ENCODE data around the gene ARID1A. TPM values are rescaled to one million over a fixed set of nuclear protein-coding genes. Genes with fewer than 3 reads are reported as not detected.

Gene ARID1A
- total and polyA plus RNA-seq, 2 experiments from 2014 or later, result 50.0 to 104 TPM

DNA sequence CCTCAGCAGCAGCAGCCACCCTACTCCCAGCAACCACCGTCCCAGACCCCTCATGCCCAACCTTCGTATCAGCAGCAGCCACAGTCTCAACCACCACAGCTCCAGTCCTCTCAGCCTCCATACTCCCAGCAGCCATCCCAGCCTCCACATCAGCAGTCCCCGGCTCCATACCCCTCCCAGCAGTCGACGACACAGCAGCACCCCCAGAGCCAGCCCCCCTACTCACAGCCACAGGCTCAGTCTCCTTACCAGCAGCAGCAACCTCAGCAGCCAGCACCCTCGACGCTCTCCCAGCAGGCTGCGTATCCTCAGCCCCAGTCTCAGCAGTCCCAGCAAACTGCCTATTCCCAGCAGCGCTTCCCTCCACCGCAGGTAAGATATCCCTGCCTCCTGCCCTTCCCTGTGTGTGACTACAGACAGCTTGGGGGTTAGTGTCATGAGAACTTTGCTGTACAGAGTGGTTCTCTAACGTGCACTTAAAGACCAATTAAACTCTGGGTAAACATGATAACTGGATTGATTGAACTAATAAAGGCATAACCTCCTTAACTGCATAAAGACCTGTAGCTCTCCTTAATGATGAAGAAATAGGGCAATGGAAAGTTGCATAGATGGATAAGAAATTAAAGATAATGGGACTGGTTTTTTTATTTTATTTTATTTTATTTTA, 35.6 kb downstream of the ARID1A start:
- H2AFZ ChIP-seq, result no peak overlapping the region
- no peak overlapping the region for H3K4me3 Mint-ChIP-seq
- ATAC-seq, result no peak
- H3K27me3 ChIP-seq (ENCODE audit: insufficient read depth), result no peaks in the 10 kb centered on the region
- peaks cover 29% of the 10 kb centered on the region for H3K4me1 Mint-ChIP-seq
- H3K9me2 ChIP-seq (ENCODE audit: insufficient read depth), result no peaks in the 10 kb centered on the region
- H3K4me1 ChIP-seq (ENCODE audit: insufficient read depth), result peaks cover 27% of the 10 kb centered on the region
- H3K27me3 Mint-ChIP-seq (ENCODE audit: insufficient read depth, low read depth, poor library complexity), result peaks cover 3% of the 10 kb centered on the region
- TF ChIP-seq STAT1 (IDR thresholded peaks at IDR 0.05; ENCODE audit: unreplicated experiment) (no peak), NANOG (IDR thresholded peaks at IDR 0.05; ENCODE audit: borderline replicate concordance) (no peak), CREB1 (CRISPR knock-in tag; IDR thresholded peaks at IDR 0.05; ENCODE audit: low read depth) (no peak)
- H3K4me3 ChIP-seq, result no peak overlapping the region
- no peaks in the 10 kb centered on the region for H3F3A ChIP-seq (replicated peaks; ENCODE audit: low read depth)
- peaks cover 56% of the 10 kb centered on the region for H3K36me3 ChIP-seq (ENCODE audit: insufficient read depth)
- H3K27ac ChIP-seq (ENCODE audit: low read depth), result no peak overlapping the region
- no peak for DNase-seq (ENCODE audit: low spot score)
- peak overlapping the region; percentile 50 for H3K27ac Mint-ChIP-seq
- peaks cover 94% of the 10 kb centered on the region for H3K79me2 ChIP-seq (replicated peaks; ENCODE audit: insufficient read depth)
- no peak overlapping the region for H3K4me2 ChIP-seq
- no peaks in the 10 kb centered on the region for H3K9me3 Mint-ChIP-seq
- H3K36me3 Mint-ChIP-seq (ENCODE audit: low read depth), result peaks cover 62% of the 10 kb centered on the region
- H4K20me1 ChIP-seq (replicated peaks; ENCODE audit: insufficient read depth), result peaks cover 53% of the 10 kb centered on the region

DNA sequence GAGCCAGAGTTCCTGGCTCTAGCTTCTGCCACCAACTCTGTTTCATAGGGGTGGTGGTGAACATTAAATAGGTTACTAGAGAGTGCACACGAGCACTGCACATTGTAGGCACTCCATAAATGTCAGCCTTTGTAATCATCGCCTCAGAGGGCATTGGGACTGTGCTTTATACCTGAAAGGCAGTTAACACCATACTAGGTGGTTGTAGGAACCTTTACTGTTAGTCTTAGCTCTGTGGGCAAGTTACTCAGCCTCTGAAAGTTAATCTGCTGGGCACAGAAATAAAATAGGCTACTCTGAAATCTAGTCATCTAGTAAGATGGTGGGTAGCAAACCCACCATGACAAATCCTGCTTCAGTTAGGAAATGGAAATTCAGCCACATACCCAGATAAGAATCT, 37.6 kb downstream of the ARID1A start:
- H4K20me1 ChIP-seq (replicated peaks; ENCODE audit: insufficient read depth), result peaks cover 39% of the 10 kb centered on the region
- Mint-ChIP-seq H3K27me3 (ENCODE audit: insufficient read depth, low read depth, poor library complexity) (peaks cover 3% of the 10 kb centered on the region), H3K9me3 (no peaks in the 10 kb centered on the region), H3K27ac (no peak overlapping the region), H3K4me3 (no peak overlapping the region), H3K36me3 (ENCODE audit: low read depth) (peaks cover 75% of the 10 kb centered on the region), H3K4me1 (peaks cover 9% of the 10 kb centered on the region)
- ATAC-seq, result no peak
- H3K36me3 ChIP-seq (ENCODE audit: insufficient read depth), result peaks cover 62% of the 10 kb centered on the region
- DNase-seq (ENCODE audit: low spot score), result no peak
- H3K27ac ChIP-seq (ENCODE audit: low read depth), result no peak overlapping the region
- H3K4me2 ChIP-seq, result no peak overlapping the region
- H3K79me2 ChIP-seq (replicated peaks; ENCODE audit: insufficient read depth), result peaks cover 84% of the 10 kb centered on the region
- H3K9me2 ChIP-seq (ENCODE audit: insufficient read depth), result no peaks in the 10 kb centered on the region
- no peak for TF ChIP-seq EZH2 (IDR thresholded peaks at IDR 0.05; ENCODE audit: low read depth, unreplicated experiment)
- TF ChIP-seq NANOG (IDR thresholded peaks at IDR 0.05; ENCODE audit: borderline replicate concordance), result no peak
- no peak for TF ChIP-seq ZNF331 (CRISPR knock-in tag; IDR thresholded peaks at IDR 0.05; ENCODE audit: low read depth)
- TF ChIP-seq JUNB (IDR thresholded peaks at IDR 0.05; ENCODE audit: unreplicated experiment), result no peak
- TF ChIP-seq EZH2phosphoT487 (IDR thresholded peaks at IDR 0.05; ENCODE audit: unreplicated experiment), result no peak
- H3K4me3 ChIP-seq, result no peak overlapping the region
- H2AFZ ChIP-seq, result no peak overlapping the region
- peaks cover 7% of the 10 kb centered on the region; the same call in 1 of the 2 replicates for H3K4me1 ChIP-seq (ENCODE audit: insufficient read depth)
- H3F3A ChIP-seq (replicated peaks; ENCODE audit: low read depth), result no peaks in the 10 kb centered on the region
- no peaks in the 10 kb centered on the region for H3K27me3 ChIP-seq (ENCODE audit: insufficient read depth)

DNA sequence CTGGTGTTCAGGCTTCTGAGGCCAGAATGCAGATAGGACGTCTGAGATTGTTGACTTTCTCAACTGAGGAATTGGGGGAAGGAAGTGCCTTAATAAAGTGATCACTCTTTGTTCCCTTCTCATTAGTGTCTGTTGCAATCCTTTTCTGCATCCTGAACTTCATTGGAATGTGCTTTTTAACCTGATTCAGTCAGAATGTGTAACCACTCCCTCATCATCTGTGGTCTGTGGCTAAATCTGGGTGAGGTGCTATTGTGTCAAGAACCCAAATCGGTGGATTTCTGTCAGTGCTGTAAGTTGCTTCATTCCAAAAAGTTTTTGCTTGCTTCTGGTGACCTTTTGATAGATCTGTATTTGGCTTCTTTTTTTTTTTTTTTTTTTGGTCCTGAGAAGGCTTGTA, 38.2 kb downstream of the ARID1A start:
- H3K9me3 Mint-ChIP-seq, result no peaks in the 10 kb centered on the region
- no peaks in the 10 kb centered on the region for H3K27me3 ChIP-seq (ENCODE audit: insufficient read depth)
- H3K27ac ChIP-seq (ENCODE audit: low read depth), result 0 out of 2 replicates have a peak overlapping the region, but pooled peaks have one; percentile 32
- peaks cover under 1% of the 10 kb centered on the region; the same call in 1 of the 2 replicates for H3K4me1 ChIP-seq (ENCODE audit: insufficient read depth)
- ATAC-seq (no peak), DNase-seq (ENCODE audit: low spot score) (no peak)
- H3K27ac Mint-ChIP-seq, result no peak overlapping the region
- peaks cover 61% of the 10 kb centered on the region for H3K36me3 ChIP-seq (ENCODE audit: insufficient read depth)
- peaks cover 76% of the 10 kb centered on the region for H3K36me3 Mint-ChIP-seq (ENCODE audit: low read depth)
- peaks cover 3% of the 10 kb centered on the region for H3K4me1 Mint-ChIP-seq
- peaks cover 83% of the 10 kb centered on the region for H3K79me2 ChIP-seq (replicated peaks; ENCODE audit: insufficient read depth)
- H3K27me3 Mint-ChIP-seq (ENCODE audit: insufficient read depth, low read depth, poor library complexity), result peaks cover 3% of the 10 kb centered on the region
- no peak overlapping the region for H3K4me3 ChIP-seq
- H3F3A ChIP-seq (replicated peaks; ENCODE audit: low read depth), result no peaks in the 10 kb centered on the region
- no peak overlapping the region for H2AFZ ChIP-seq
- H3K4me2 ChIP-seq, result no peak overlapping the region
- H4K20me1 ChIP-seq (replicated peaks; ENCODE audit: insufficient read depth), result peaks cover 34% of the 10 kb centered on the region
- no peak overlapping the region for H3K4me3 Mint-ChIP-seq
- H3K9me2 ChIP-seq (ENCODE audit: insufficient read depth), result no peaks in the 10 kb centered on the region
- no peak for TF ChIP-seq ZNF331 (CRISPR knock-in tag; IDR thresholded peaks at IDR 0.05; ENCODE audit: low read depth)
- no peak for TF ChIP-seq STAT1 (IDR thresholded peaks at IDR 0.05; ENCODE audit: unreplicated experiment)
- TF ChIP-seq JUNB (IDR thresholded peaks at IDR 0.05; ENCODE audit: unreplicated experiment), result no peak
- TF ChIP-seq CREB1 (CRISPR knock-in tag; IDR thresholded peaks at IDR 0.05; ENCODE audit: low read depth), result no peak
- no peak for TF ChIP-seq EZH2 (IDR thresholded peaks at IDR 0.05; ENCODE audit: low read depth, unreplicated experiment)
- no peak for TF ChIP-seq POLR2AphosphoS5 (IDR thresholded peaks at IDR 0.05; ENCODE audit: low read depth)
- no peak for TF ChIP-seq ZNF114 (CRISPR knock-in tag; IDR thresholded peaks at IDR 0.05)
- TF ChIP-seq, protein P1, sequence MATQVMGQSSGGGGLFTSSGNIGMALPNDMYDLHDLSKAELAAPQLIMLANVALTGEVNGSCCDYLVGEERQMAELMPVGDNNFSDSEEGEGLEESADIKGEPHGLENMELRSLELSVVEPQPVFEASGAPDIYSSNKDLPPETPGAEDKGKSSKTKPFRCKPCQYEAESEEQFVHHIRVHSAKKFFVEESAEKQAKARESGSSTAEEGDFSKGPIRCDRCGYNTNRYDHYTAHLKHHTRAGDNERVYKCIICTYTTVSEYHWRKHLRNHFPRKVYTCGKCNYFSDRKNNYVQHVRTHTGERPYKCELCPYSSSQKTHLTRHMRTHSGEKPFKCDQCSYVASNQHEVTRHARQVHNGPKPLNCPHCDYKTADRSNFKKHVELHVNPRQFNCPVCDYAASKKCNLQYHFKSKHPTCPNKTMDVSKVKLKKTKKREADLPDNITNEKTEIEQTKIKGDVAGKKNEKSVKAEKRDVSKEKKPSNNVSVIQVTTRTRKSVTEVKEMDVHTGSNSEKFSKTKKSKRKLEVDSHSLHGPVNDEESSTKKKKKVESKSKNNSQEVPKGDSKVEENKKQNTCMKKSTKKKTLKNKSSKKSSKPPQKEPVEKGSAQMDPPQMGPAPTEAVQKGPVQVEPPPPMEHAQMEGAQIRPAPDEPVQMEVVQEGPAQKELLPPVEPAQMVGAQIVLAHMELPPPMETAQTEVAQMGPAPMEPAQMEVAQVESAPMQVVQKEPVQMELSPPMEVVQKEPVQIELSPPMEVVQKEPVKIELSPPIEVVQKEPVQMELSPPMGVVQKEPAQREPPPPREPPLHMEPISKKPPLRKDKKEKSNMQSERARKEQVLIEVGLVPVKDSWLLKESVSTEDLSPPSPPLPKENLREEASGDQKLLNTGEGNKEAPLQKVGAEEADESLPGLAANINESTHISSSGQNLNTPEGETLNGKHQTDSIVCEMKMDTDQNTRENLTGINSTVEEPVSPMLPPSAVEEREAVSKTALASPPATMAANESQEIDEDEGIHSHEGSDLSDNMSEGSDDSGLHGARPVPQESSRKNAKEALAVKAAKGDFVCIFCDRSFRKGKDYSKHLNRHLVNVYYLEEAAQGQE (IDR thresholded peaks at IDR 0.05; ENCODE audit: unreplicated experiment), result no peak
- no peak for TF ChIP-seq EZH2phosphoT487 (IDR thresholded peaks at IDR 0.05; ENCODE audit: unreplicated experiment)
- TF ChIP-seq NANOG (IDR thresholded peaks at IDR 0.05; ENCODE audit: borderline replicate concordance), result no peak

All from GM23338 (cell line).